Loucy (cell line): Measurements from ENCODE around the gene LIMK2.

ENCODE experiments used
- H2AFZ ChIP-seq: fragments of 200-600 bp; sonication (generic); 2 replicates; pipeline ENCODE4 v1.6.0; 2016; ENCODE audit warnings: antibody characterized with exemption, mild to moderate bottlenecking, low read length, moderate library complexity
- H3F3A ChIP-seq: fragments of 200-600 bp; 2 replicates; pipeline ENCODE4 v1.6.0; 2016; ENCODE audit warnings: antibody characterized with exemption, low read depth, mild to moderate bottlenecking
- H3K27me3 ChIP-seq: fragments of 200-600 bp; sonication (generic); 2 replicates; pipeline ENCODE4 v1.6.1; 2014; ENCODE audit warnings: low read length, mild to moderate bottlenecking; ENCODE audit not compliant: insufficient read depth, poor library complexity, severe bottlenecking
- H3K36me3 ChIP-seq: fragments of 200-600 bp; sonication (generic); 2 replicates; pipeline ENCODE4 v1.6.1; 2016; ENCODE audit warnings: low read length; ENCODE audit not compliant: insufficient read depth
- H3K4me1 ChIP-seq: fragments of 200-600 bp; sonication (generic); 2 replicates; pipeline ENCODE4 v1.5.1; 2014; ENCODE audit warnings: low read length, mild to moderate bottlenecking; ENCODE audit not compliant: insufficient read depth, poor library complexity, severe bottlenecking
- H3K4me2 ChIP-seq: fragments of 200-600 bp; sonication (generic); 2 replicates; pipeline ENCODE4 v1.6.0; 2014; ENCODE audit warnings: antibody characterized with exemption, low read length, low read depth, mild to moderate bottlenecking; ENCODE audit not compliant: poor library complexity, severe bottlenecking
- H3K4me3 ChIP-seq: fragments of 200-600 bp; sonication (generic); 2 replicates; pipeline ENCODE4 v1.5.1; 2014; ENCODE audit warnings: low read length, mild to moderate bottlenecking, mixed read lengths; ENCODE audit not compliant: poor library complexity, severe bottlenecking
- H3K79me2 ChIP-seq: fragments of 200-600 bp; sonication (generic); 2 replicates; pipeline ENCODE4 v1.6.1; 2014; ENCODE audit warnings: low read length; ENCODE audit not compliant: insufficient read depth
- H3K9ac ChIP-seq: fragments of 200-600 bp; sonication (generic); 2 replicates; pipeline ENCODE4 v1.6.0; 2014; ENCODE audit warnings: mild to moderate bottlenecking, low read depth, low read length, moderate library complexity; ENCODE audit not compliant: poor library complexity, severe bottlenecking
- H3K9me2 ChIP-seq: fragments of 200-600 bp; sonication (generic); replicated peaks from 2 replicates; pipeline ENCODE4 v1.6.1; 2016; ENCODE audit warnings: low read depth, low read length, mixed read lengths
- H3K9me3 ChIP-seq: fragments of 200-600 bp; sonication (generic); 2 replicates; pipeline ENCODE4 v1.6.1; 2014; ENCODE audit warnings: mild to moderate bottlenecking, antibody characterized with exemption, low read length, low read depth; ENCODE audit not compliant: insufficient read depth
- H4K20me1 ChIP-seq: fragments of 200-600 bp; sonication (generic); 2 replicates; pipeline ENCODE4 v1.6.0; 2014; ENCODE audit warnings: antibody characterized with exemption, low read length, mild to moderate bottlenecking; ENCODE audit not compliant: insufficient read depth, poor library complexity, severe bottlenecking
- CTCF ChIP-seq: fragments of 200-600 bp; sonication (generic); conservative IDR thresholded peaks from 2 replicates; pipeline ENCODE4 v1.5.1; 2014; ENCODE audit warnings: mild to moderate bottlenecking, antibody characterized with exemption, low read length
- EZH2phosphoT487 ChIP-seq: fragments of 200-600 bp; IDR thresholded peaks from 2 replicates; pipeline ENCODE4 v1.6.1; 2018; ENCODE audit warnings: antibody characterized with exemption, mild to moderate bottlenecking, moderate library complexity, borderline replicate concordance

LIMK2 gene

GRCh38 chr22:31323578-31324550 is 111.8 kb downstream of the LIMK2 start:
- no peaks in the 10 kb centered on the region for H3K4me1 ChIP-seq
- no peaks in the 10 kb centered on the region for H3K9me3 ChIP-seq
- no peaks in the 10 kb centered on the region for H3K9me2 ChIP-seq
- H3K36me3 ChIP-seq: peaks cover 59% of the 10 kb centered on the region; the same call in 1 of the 2 replicates
- no peak overlapping the region for H3K4me2 ChIP-seq
- H2AFZ ChIP-seq: no peak overlapping the region
- TF ChIP-seq EZH2phosphoT487 (no peak), CTCF (no peak)
- peaks cover 4% of the 10 kb centered on the region; the same call in 1 of the 2 replicates for H3K79me2 ChIP-seq
- H3K4me3 ChIP-seq: no peak overlapping the region
- peaks cover 7% of the 10 kb centered on the region for H4K20me1 ChIP-seq
- H3K9ac ChIP-seq: no peak overlapping the region
- H3K27me3 ChIP-seq: no peaks in the 10 kb centered on the region
- H3F3A ChIP-seq: no peaks in the 10 kb centered on the region

GRCh38 chr22:31326877-31327276 is 114.8 kb downstream of the LIMK2 start:
- Histone ChIP-seq H3K9me3 (no peaks in the 10 kb centered on the region), H3K79me2 (peaks cover 7% of the 10 kb centered on the region; the same call in 1 of the 2 replicates), H3K9me2 (no peaks in the 10 kb centered on the region), H3K27me3 (no peaks in the 10 kb centered on the region), H3K4me3 (no peak overlapping the region), H3K4me1 (no peaks in the 10 kb centered on the region), H3F3A (no peaks in the 10 kb centered on the region), H3K4me2 (no peak overlapping the region), H2AFZ (no peak overlapping the region), H3K36me3 (peaks cover 86% of the 10 kb centered on the region; the same call in 1 of the 2 replicates), H3K9ac (no peak overlapping the region), H4K20me1 (peaks cover 7% of the 10 kb centered on the region)
- TF ChIP-seq EZH2phosphoT487 (no peak), CTCF (no peak)

- Histone ChIP-seq H4K20me1 (peaks cover 7% of the 10 kb centered on the region), H3F3A (no peaks in the 10 kb centered on the region), H3K79me2 (peaks cover 7% of the 10 kb centered on the region; the same call in 1 of the 2 replicates), H2AFZ (no peak overlapping the region), H3K36me3 (peaks cover 92% of the 10 kb centered on the region; the same call in 1 of the 2 replicates), H3K4me3 (no peak overlapping the region), H3K9ac (no peak overlapping the region), H3K9me2 (no peaks in the 10 kb centered on the region), H3K9me3 (no peaks in the 10 kb centered on the region), H3K4me2 (no peak overlapping the region), H3K27me3 (no peaks in the 10 kb centered on the region), H3K4me1 (no peaks in the 10 kb centered on the region)
- TF ChIP-seq EZH2phosphoT487 (no peak), CTCF (no peak)
Observed at GRCh38 chr22:31327806-31328543, 115.9 kb downstream of the LIMK2 start.
